Activated CD8-positive, alpha-beta memory T cell treated with anti-CD3 and anti-CD28 coated beads for 1 hour (primary cell): ENCODE measurements around the gene AUTS2.

Source experiments
- DNase-seq, 2 donors: peaks; one replicate each; pipeline ENCODE4 v3.0.0-alpha.2; 2020; ENCODE audit warnings: low read depth in 1 of 2; ENCODE audit errors: extremely low read depth in 1 of 2

The AUTS2 gene

GRCh38 chr7:70770154-70770553, 1171.9 kb downstream of the AUTS2 start:
- DNase-seq, result no peak

GRCh38 chr7:70771451-70771850, 1173.2 kb downstream of the AUTS2 start:
- DNase-seq, result no peak

DNA sequence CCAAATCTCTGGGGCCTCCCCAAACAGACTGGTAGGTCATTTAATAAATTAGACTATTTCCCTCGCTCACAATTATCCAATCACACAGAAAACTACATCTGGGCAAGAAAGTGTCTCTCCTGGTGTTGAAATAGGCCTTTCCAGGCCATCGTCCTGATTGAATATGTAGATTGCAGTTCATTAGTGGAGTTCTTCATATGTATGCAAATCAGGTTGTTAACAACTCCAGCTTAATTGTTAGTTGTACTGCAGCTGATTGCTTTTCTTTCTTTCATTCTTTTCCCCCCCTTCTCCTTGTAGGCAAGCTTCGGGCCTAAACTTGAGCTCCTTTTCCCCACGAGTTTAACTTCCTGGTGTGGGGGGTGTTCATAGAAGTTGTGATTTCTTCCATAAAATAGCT, 1174.6 kb downstream of the AUTS2 start:
- DNase-seq, result no peak

GRCh38 chr7:70773406-70773805, 1175.1 kb downstream of the AUTS2 start:
- no peak for DNase-seq

DNA sequence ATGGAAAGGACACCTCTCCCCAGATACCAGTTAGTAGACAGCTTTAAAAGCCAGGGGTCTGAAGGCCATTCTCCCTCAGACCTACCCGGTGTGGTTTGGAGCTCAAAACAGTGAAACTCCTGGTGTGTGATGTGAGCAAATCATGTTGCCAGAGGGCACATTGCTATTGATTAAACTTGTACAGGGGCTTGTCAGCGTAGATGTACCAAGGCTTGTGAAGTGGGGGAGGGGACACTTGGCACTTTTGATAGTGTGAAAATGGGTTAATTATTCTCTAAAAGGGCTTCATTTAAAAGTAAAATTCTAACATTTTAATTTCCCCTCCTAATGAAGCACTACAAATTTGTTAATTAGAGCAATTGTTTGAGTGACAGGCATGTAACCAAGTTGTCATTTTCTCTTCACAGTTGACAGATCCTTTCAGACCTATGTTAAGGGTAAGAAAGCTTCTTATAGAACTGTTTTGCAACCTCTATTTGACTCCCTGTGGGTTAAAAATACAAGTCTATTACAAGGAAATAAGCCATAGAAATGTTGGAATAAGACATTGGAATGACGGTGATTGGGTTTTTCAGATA, 1176.8 kb downstream of the AUTS2 start:
- DNase-seq, result no peak

- no peak for DNase-seq
Measured at GRCh38 chr7:70775570-70776156, 1177.4 kb downstream of the AUTS2 start.

DNA sequence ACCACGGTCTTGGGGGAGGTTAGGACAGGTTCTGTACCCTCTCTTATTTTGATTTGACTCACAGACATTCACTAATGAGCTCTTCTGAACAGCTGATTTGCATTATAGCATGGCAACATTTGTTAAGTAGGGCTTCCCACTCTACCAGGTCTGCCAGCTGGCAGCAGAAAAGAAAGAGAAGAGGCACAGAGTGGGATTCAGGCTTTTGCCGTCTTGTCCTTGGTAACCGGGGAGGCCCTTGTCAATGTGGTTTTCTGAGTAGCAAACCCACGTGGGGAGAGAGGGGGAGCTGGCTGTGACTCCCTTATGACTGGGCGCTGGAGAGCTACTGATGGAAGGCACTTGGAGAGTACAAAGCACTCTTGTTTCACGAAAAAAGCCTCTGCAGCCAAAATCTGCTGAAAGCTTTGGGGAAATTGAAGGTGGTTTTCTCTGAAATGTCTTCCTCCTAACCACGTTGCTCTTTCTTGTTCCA, 1178.4 kb downstream of the AUTS2 start:
- no peak for DNase-seq

DNA sequence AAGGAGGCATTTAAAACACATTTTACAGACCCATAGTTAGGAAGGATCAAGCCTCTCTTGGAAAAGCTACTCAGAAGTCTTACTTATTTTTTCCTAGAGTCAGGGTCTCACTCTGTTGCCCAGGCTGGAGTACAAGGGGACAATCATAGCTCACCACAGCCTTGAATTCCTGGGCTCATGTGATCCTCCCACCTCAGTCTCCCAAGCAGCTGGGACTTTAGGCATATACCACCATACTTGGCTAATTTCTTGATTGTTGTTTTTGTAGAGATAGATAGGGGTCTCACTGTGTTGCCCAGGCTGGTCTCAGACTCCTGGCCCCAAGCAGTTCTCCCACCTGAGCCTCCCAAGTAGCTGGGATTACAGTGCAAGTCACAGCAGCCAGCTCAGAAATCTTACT, 1179.0 kb downstream of the AUTS2 start:
- DNase-seq, result no peak

DNA sequence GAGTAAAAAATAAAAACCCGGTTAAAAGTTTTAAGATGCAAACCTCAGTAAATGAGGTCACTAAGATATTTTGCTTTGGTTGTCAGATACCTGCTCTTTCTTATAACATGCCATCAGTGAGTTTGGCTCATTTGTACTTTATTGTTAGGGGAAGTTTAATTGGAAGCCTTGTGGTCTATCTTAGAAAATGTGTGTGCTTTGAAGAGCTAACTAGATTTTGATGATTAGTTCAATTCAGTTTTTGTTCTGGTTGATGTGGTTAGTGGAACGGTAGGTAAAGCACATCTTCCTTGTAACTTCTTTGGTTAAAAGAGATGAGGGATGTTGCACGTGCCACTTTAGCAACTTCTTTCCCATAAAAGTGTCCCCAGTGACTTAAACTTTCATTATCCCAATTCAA, 1180.3 kb downstream of the AUTS2 start:
- DNase-seq, result no peak

DNA sequence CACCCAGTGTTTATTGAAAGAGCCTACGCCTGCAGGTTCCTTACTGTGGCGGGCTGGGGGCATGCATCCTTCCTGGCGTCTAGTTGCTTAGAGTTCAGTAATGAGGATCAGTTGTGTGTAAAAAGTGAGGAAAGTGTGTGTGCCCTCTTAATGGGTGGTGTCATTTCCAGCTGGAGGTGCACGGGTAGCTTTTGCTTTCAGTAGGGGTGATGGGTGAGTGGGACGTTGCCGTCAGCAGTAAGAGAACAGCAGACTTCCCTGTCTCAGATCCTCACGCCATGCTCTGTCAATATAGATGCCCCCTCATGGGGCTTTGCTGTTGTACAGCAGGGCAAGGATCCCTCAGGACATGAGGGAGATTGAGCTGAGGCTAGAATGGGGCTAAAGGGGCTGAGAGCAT, 1181.0 kb downstream of the AUTS2 start:
- DNase-seq, result no peak

GRCh38 chr7:70781922-70782311, 1183.6 kb downstream of the AUTS2 start:
- DNase-seq, result no peak

DNA sequence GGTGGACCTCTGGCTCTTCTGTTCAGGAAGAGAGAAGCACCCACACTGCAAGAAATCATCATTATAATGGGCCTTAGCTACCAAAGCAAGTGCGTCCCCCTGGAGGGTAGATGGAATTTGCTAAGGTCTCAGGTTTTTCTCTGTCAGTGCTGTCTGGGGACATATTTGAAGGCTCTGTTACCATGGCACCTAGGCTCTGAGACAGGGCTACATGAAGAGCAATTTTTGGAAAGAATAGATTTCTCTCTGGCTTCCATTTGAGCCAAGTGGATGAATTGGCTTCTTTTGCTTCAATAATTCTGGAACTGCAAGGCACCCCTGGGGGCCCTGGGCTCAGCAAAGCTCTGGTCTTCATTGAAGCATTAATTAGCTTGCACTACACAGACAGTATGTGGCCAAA, 1184.5 kb downstream of the AUTS2 start:
- DNase-seq, result no peak

- no peak for DNase-seq
Measured at GRCh38 chr7:70785427-70785826, 1187.2 kb downstream of the AUTS2 start.

DNA sequence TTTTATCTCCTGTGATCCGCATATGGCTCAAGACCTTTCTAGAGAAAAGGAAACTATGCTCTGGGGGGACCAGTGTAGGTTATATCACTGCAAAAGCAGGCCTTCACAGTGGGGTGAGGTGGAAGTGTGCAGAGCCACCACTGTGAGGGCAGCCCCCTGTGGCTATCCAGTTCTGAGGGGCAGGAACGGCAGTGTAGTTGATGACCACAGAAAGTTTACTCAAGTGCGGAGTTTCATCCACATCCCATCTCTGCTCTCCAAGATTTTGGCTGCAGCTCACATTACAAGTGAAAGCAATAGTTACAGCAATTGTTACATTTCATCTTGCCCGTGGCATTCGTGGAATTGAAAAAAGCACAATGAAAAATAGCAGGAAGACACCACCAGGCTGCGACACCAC, 1187.8 kb downstream of the AUTS2 start:
- no peak for DNase-seq

- DNase-seq, result no peak
Measured at GRCh38 chr7:70787286-70787685, 1189.0 kb downstream of the AUTS2 start.

GRCh38 chr7:70787771-70788170, 1189.5 kb downstream of the AUTS2 start:
- DNase-seq, result no peak

DNA sequence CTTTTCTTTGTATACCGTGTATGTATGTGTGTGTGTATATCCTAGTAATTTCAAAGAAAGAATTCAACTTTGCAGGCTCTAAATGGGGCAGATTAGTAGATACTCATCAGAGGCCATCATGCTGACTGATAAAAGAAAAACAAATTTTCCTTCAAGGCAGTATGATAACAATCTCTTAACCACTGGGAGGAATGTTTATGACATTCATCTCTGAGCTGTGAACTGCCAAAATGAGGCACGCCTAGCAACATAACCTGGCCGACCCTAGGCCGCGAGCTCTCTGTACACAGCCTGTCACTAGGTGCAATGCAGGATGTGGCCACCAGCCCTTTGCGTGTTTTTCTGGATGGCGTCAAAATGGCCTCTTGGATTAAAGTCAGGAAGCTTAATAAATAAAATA, 1190.0 kb downstream of the AUTS2 start:
- DNase-seq, result no peak

GRCh38 chr7:70789481-70790214, 1191.4 kb downstream of the AUTS2 start:
- no peak for DNase-seq

GRCh38 chr7:70790215-70791073, 1192.2 kb downstream of the AUTS2 start:
- DNase-seq, result no peak

DNA sequence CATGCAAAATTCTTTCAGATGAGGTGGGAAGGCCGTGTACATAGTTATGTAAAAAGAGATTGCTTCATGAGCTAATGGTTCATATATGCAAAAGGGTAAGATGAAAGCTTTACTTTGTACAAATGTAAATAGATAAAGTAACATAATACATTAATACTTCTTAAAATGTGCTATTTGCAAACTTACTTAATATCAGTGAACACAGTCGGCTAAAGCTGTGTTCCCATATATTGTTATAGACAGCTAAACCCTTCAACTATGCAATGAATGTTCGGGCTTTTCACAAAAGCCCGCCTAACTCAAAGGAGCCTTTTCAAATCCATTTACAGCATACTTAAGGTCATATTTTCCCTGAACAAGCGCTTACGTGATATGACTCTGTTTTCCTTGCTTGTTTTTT, 1193.1 kb downstream of the AUTS2 start:
- no peak for DNase-seq

DNA sequence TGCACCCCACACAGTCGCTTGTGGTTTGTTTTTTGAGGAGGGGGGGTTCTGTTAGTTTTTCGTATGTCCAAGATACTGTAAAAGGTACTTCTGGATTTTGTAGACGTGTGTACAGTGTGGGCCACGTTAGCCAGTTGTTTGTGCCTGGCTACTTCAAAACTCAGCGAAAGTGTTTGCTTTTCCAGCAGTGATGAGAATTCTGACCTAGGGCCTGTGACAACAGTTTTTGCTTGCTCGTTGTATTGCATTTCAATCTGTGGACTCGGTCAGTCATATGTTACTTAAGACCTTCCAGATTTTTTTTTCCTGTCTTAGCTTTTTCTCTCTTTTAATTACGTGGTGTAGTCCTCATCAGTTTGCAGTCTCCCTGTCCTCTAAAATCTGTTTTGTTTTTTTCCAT, 1194.8 kb downstream of the AUTS2 start:
- DNase-seq, result no peak
